ENCODE measurements around the gene IL31. TPM values are rescaled to one million over a fixed set of nuclear protein-coding genes. Genes with fewer than 3 reads are reported as not detected.

The IL31 gene
- total RNA-seq, 1 donor from 2014 or later, result not detected

DNA sequence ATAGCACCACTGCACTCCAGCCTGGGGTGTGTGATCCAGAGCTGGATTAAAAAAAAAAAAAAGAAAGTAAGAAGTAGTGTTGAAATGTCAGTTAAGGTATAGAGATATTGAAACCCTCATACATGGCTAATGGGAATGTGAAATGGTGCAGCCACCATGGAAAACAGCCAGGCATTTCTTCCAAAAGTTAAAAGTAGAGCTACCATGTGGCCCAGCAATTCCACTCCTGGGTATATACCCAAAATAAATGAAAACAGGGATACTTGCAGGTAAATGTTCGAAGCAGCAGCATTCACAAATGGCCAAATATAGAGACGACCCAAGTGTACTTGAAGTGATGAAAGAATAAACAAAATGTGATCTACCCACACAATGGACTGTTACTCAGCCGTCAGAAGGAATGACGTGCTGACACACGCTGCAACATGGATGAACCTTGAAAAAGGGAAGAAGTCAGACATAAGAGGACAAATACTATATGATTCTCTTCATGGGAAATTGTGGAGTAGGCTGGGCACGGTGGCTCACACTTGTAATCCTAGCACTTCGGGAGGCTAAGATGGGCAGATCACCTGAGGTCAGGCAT lies 15.2 kb downstream of the IL31 start:
- DNase-seq (ENCODE audit: low read depth in 2 of 2), result no peak

DNA sequence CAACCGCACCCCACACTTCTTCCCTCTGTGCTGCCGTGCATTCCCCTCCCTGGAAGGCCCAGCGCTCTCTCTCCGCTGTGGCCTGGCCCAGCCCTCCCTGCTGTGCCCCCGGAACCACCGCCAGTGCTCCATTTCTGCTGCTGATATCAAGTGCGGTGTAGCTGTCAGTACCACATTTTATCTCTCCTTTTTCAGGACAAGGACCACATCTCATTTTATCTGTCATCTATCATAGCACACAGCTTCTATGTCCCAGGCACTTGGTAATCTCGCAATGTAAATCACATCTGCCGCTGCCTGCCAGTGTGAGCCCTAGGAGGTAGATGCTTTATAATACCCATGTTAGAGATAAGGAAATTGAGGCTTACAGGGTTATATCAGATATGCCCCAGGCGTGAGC lies 18.3 kb downstream of the IL31 start:
- DNase-seq (ENCODE audit: low read depth in 2 of 2), result no peak

DNA sequence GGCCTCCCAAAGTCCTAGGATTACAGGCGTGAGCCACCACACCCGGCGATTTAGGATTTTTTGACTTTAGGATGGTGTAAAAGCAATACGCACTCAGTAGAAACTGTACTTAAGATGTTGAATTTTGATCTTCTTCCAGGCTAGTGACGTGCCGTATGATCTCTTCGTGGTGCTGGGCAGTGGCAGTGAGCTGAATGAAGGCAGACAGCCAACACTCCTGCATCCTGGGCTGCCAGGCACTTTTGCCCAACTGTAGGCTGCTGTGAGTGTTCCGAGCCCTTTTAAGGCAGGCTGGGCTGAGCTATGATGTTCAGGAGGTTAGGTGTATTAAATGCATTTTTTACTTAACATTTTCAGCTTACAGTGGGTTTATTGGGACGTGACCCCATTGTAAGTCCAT lies 21.3 kb downstream of the IL31 start:
- no peak for DNase-seq (ENCODE audit: low read depth in 2 of 2)

DNA sequence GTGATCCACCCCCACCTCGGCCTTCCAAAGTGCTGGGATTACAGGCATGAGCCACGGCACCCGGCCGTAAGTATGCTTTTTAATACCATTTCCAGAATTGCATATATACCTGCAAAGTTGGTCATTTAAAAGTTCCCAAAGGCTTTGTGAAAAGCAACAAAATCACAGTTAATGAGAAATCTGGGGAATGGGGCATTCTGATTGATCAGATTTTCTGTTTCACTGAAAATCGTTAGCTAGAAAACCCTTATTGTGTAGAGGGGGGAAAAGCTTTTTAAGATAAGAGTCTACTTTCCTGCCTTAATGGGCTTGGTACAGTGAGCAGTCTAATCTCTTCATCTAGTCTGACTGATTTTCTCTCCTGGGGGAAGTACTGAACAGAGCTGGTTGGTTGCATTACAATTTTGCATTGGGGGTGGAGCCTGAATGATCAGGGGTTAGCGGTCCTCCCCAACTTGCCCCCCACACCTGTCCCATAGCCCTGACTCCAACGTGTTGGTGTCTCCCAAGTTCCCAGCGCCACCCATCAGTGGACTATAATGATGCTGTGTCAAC lies 23.8 kb downstream of the IL31 start:
- DNase-seq (ENCODE audit: low read depth in 2 of 2), result no peak

DNA sequence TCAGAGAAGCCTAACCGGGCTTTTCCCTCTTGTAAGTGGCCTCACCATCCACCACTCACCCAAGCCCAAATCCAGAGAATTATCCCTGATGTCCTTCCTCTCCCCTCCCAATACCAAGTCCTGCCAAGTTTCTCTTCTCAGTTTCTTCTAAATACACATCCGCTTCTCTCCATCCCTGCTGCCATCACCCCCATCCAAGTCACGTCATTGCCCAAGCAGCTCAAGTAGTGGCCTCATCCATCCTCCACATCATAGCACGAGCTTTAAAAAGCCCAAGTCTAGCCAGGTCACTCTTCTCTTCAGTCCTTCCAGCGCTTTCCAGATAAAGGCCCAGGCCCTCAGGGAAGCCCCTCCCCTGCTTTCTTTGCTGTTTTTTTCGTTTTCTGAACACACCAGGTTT lies 25.4 kb downstream of the IL31 start:
- DNase-seq (ENCODE audit: low read depth in 2 of 2), result no peak

DNA sequence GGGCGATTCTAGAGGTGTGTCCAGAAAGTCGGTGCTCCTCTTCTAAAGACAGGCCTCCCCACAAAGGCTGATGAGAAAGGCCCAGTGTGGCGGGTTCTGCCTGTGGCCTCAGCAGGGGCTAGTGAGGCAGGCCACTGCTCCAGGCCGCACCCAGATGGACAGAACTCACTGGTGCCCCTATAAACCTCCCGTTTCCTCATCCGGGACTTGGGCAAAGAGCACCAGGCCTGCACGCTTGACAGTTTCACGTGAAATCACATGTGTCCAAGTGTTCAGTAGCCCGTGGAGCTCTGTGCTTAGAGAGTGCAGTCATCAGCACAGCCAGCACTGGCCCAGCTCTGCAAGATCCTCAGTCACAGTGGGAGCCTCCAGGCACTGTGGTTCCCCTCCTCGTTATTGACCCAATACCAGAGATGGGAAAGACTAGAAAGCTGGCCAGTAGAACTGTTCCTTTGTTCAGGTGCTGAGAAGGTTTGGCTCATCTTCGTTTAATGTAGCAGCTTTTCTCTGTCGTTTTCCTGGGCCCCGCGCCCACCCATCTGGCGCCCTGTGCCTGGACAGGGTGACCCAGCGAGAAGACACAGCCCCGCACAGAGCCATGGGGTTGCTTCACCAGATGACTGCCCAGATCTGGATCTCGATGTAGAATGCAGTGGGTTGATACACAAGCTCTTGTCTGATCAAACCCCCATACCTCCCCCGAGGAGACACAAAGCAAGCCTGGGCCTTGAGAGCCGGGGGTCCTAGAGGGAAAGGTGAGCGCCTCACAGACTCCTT lies 26.3 kb downstream of the IL31 start:
- DNase-seq (ENCODE audit: low read depth in 2 of 2), result no peak

DNA sequence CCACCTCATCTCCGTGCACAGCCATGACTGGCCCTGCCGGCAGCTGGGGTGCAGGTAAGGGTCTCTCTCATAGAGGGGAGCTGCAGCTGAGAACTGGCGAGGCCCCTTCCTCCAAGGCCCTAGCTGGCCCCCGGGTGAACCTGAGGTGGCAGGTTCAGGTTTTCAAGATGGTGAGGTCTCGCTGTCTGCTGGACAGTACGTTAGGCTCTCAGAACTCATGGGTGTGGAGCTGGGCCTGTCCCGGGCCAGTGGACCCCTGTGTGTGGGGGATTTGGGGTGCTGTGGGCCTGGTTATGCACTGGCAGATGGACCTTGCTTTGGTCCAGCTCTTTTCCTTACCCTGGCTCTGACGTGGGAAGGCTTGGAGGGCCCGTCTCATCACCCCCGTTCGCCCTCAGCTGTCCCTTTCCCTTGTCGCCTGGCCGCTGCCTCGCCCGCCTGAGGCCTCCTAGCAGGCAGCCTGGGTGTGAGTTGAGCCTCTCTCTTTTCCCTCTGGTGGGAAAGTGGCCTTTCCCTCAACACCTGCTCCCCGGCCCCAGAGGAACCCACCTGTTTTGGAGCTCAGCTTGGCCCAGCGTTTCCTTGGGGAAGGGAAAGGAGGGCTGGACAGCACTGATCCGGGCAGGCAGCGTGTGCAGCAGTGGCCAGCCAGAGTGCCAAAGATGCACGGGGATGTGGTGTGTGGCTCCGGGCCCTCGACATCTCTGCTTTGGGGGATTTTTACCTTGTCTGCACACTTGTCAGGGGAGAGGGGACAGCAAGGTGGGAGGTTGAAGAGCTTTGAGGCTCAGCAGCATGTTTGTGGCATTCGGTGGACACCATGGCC lies 28.3 kb downstream of the IL31 start:
- no peak for DNase-seq (ENCODE audit: low read depth in 2 of 2)

DNA sequence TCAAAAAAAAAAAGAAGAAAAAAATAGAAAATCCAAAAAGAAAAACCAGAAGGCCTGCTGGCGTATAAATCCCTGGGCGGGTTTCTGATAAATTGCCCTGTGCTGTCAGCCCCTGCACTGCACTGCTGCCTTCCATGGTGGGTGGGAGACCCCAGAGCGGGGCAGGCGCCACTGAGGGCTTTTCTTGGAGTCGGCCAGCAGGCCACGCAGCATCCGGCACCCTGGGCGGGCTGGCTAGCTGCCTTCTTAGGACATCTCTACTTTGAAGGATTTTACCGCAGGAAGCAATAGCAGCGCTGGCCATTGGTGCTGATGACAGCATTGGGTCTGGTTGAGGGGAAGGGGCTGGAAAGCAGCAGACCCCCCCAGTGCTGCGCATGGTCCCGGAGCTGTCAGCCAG lies 29.1 kb downstream of the IL31 start:
- no peak for DNase-seq (ENCODE audit: low read depth in 2 of 2)

DNA sequence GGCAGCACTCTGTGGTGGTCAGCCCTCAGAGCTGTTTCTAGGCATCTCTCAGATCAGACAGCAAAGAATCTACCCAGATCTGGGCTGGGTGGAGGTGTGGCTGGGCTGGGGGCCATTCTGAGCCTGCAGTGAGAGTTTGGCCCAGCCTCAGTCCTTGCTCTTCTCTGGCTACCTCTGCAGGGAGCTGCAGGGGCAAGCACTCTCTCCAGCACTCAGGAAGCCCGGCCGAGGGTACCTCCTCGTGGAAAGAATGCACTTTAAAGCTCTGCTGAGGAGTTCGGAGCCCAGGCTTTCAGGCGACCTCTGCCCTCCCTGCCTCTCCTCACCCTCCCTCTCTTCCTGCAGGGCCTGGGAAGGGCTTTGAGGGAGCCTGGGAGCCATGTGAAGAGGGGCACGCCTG lies 31.2 kb downstream of the IL31 start:
- no peak for DNase-seq (ENCODE audit: low read depth in 2 of 2)

DNA sequence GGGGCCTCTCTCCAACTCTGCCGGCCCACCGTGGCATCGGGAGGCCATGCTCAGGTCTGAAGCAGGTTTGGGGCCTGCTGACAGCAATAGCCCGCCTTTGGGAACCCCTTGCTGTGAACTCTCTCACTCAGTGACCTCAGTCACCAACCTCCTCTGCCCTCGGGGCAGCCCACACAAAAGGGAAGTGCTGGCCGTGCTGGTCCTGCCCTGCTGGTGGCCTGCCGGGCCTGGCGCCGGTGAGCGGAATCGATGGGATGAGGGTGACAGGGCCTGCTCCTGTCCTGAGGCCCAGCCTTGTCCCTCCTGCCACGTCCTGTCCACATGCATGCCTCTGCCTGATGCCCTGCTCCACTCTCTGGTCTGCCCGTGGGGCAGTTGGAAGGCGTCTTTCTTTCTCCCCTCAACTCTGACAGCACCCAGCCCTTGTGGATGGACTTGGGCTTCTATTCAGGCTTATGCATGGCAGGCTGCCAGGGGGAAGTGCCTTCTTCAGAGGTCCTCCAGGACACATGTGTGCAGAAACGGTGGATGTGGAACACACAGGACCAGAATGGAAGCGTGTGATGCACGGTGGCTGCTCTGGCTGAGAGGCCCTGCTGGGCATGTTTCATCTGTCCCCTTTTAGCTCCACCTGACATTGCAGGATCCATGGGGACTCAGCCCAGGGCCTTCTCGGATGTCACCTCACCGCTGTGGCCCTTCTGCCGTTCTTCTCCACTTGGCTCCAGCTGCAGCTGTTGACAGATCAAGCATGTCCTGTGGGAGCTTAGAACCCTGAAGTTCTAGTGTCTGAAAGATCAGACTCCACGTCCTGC lies 31.9 kb downstream of the IL31 start:
- no peak for DNase-seq (ENCODE audit: low read depth in 2 of 2)

DNA sequence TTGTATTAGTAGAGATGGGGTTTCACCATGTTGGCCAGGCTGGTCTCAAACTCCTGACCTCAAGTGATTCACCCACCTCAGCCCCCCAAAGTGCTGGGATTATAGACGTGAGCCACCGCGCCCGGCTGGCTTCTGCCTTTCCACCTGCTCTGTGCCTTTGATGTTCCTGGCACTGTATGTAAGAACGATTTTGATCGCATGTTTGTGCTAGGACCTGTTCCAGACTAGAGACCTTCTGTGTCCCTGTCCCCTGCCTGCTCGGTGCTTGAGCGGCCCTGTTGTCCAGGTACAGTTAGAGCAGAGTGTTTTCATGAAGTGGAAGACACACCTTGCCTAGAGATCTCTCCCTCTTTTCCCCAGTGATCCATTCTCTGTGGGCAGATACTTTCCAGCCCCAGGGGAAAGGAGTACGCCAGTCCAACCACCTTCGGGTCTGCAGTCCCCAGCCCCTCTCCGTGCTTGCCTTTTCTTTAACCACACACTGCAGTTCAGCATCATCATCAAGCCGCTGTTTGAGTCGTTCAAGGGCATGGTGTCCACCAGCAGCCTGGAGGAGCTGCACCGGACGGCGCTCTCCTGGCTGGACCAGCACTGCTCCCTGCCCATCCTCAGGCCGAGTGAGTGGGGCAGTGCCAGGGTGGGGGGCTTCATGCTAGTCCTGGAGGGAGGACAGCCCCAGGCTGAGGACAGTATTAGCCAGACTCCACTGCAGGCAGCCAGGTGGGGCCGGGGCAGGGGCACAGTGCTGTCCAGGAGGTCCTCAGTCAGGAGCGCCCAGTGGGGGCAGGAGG lies 33.4 kb downstream of the IL31 start:
- DNase-seq (ENCODE audit: low read depth in 2 of 2), result no peak

DNA sequence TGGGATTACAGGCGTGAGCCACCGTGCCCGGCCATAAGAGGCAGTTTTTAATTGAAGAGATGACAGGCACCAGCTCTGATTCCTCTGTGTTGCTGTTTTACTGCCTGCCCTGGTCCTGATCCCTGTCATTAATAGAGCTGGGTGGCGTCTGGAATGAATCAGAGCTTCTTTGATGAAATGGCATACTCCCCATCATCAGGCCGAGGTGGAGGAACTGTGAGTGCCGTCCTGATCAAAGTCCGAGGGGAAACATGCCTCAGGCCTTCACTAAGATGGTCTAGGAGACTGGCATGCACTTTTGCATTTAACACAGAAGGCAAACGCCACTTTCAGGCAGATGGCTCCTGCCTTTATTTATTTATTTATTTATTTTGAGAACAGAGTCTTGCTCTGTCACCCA lies 34.1 kb downstream of the IL31 start:
- no peak for DNase-seq (ENCODE audit: low read depth in 2 of 2)

DNA sequence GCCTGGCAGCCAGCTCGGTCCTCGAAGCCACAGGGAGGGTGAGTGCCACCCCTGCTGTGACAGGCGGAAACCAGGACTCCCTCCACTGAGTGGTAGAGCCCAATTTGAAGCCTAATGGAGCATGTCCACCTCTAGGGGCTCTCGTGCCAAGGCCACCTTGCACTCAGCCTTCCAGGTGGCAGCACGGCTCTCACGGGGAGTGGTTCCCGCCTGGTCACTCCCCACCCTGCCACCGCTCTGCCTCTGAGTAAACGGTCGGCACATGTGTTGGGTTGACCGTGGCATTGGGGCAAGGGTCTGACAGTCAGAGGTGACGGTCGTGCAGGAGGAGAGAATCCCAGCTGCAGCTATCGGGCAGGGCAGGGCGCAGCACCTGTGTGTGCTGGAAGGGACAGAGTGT lies 34.8 kb downstream of the IL31 start:
- no peak for DNase-seq (ENCODE audit: low read depth in 2 of 2)

DNA sequence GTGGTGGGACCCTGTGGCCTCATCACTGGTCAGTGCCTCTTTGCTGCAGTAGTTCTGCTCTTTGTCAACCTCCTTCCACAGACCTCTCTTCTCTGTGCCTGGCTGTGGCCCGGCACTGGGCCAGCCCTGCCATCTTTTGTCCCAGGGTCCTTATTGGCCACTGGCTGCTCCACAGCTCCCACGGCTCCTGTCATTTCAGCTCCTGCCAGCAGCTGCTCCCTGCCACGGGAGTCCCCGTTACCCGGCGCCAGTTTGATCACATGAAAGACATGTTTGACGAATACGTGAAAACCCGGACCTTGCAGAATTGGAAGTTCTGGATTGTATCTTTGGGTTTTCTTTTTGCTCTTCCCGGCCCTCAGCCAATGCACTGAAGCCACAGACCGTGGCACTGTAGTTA lies 35.4 kb downstream of the IL31 start:
- DNase-seq (ENCODE audit: low read depth in 2 of 2), result no peak

DNA sequence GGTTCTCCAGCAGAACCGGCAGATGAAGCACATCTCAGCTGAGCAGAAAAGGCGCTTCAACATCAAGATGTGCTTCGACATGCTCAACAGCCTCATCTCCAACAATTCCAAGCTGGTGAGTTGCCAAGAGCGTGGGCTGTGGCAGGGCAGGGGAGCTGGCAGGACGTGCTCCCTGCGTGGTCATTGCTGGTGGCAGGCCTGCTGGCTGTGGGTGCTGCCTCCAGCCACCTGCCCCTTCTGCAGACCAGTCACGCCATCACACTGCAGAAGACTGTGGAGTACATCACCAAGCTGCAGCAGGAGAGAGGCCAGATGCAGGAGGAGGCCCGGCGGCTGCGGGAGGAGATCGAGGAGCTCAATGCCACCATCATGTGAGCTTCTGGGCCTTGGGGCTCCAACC lies 35.8 kb downstream of the IL31 start:
- no peak for DNase-seq (ENCODE audit: low read depth in 2 of 2)

DNA sequence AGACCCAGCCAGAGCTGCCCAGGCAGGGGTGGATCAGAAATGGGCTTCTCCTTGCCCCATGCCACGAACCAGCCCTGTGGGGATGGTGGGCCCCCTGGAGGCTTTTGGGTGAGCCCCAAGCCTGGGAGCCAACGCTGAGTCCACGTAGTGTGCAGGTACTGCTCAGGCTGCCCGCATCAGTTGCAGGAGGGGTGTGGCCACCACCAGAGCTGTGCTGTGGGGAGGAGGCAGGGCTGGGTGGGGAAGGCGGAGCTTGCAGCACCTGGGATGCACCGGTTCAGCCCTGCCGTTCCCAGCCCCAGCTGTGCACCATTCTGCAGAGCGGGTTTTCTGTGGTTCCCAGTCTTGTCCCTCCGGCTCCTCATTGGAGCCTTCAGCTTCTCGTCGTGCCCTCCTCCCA lies 36.3 kb downstream of the IL31 start:
- no peak for DNase-seq (ENCODE audit: low read depth in 2 of 2)

DNA sequence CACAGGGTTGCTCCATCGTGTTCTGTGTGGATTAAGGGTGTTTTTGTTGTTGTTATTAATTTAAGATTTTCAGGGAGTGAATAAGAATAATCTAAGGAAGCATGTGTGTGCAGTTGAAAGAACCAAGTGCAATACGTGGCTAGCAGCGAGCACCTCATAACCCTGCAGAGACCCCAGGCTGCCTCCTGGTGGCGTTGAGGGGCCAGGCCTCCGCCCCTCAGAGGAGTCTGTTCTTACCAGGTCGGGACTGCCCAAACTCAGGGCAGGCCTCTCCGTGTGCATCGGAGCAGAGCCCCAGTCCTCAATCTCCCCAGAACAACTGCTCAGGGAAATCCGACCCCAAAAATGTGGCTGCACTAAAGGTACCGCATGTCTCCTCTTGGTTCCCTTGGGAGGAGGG lies 36.8 kb downstream of the IL31 start:
- no peak for DNase-seq (ENCODE audit: low read depth in 2 of 2)

DNA sequence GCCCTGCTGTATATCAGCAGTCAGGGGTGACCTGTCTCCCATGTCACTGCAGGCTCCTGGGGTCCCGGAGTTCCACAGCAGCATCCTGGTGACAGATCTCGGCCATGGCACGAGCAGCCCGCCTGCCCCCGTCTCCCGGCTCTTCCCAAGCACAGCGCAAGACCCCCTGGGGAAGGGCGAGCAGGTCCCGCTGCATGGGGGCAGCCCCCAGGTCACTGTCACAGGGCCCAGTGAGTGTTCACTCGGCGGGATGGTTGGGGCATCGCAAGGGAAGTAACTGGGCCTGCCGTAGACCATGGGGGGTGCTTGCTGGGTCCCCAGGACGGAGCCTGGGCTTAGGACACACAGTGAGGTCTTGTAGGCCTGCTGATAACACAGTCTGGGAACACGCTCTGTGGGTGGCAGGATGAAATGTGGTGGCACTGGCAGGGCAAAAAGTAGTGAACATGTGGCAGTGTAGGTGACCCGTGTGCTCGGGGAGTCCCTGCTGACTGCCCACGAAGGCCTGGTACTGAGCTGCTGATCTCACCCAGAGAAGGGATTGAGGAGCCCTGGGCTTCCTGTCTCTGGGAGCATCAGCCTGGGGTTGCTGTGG lies 38.5 kb downstream of the IL31 start:
- DNase-seq (ENCODE audit: low read depth in 2 of 2), result no peak

DNA sequence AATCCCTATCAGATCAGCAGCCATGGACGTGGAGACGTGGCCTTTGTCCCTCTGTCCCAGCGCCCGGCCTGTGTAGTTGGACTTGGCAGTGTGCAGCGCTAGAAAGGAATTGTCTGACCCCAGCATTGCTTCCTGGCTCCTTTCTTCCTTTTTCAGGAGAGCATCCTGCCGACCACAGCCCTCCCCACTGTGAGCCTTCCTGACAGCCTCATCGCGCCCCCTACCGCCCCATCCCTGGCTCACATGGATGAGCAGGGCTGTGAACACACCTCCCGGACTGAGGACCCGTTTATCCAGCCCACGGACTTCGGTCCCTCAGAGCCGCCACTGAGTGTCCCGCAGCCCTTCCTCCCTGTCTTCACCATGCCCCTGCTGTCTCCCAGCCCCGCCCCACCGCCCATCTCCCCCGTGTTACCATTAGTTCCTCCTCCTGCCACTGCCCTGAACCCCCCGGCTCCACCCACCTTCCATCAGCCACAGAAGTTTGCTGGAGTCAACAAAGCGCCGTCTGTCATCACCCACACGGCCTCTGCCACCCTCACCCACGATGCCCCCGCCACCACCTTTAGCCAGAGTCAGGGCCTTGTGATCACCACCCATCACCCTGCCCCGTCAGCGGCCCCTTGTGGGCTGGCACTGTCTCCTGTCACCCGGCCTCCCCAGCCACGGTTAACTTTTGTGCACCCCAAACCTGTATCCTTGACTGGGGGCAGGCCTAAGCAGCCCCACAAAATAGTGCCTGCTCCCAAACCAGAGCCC lies 40.6 kb downstream of the IL31 start:
- DNase-seq (ENCODE audit: low read depth in 2 of 2), result peak; percentile 50 to 66

DNA sequence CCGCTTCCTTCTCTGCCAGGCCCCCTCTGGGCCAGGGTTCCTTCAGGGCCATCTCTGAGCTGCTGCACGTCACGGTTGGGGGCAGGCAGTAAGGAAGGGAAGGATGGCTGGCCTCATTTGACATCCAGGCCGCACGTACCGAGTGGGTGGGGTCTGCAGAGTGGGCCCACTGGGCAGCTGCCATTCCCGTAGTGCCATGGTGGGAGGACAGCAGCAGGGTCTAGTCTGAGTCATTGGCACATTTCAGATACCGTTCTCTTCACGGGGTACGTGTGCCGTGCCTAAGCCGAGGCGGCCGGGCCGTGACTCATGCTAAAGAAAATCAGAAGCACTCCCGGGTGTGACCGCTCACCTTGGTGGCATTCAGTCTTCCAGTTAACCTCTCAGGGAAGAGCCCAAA lies 43.9 kb downstream of the IL31 start:
- no peak for DNase-seq (ENCODE audit: low read depth in 2 of 2)

Data from dermis microvascular lymphatic vessel endothelial cell (primary cell).